B cell (primary cell): Measurements from ENCODE around the gene SOX18.

Source experiments
- CTCF ChIP-seq: fragments of 200-600 bp; IDR thresholded peaks from one replicate; pipeline ENCODE4 v1.8.0; 2022; ENCODE audit warnings: antibody characterized with exemption, mild to moderate bottlenecking
- EZH2 ChIP-seq: IDR thresholded peaks from 2 replicates; pipeline ENCODE4 v1.6.1; 2012; ENCODE audit warnings: borderline replicate concordance, low read depth, mild to moderate bottlenecking, moderate library complexity, low read length; ENCODE audit not compliant: insufficient read depth, poor library complexity, severe bottlenecking

- no peak for TF ChIP-seq CTCF
- TF ChIP-seq EZH2: no peak
Observed at GRCh38 chr20:64078934-64079272, 29.5 kb upstream of the SOX18 start.
